SK-N-SH treated with all-trans-retinoic acid at 6 μM for 48 hours (cell line): ENCODE measurements around the gene TMEM132C.

Source experiments
- ARNTL ChIP-seq: fragments of 450-650 bp; formaldehyde crosslinking; IDR thresholded peaks from 2 replicates; pipeline ENCODE4 v1.5.0; 2020; ENCODE audit warnings: low read depth, mild to moderate bottlenecking, moderate library complexity, borderline replicate concordance
- CREB5 ChIP-seq: fragments of 250-450 bp; sonication (Bioruptor Pico); IDR thresholded peaks from 2 replicates; pipeline ENCODE4 v1.5.1; 2020; ENCODE audit warnings: low read depth, mild to moderate bottlenecking, moderate library complexity
- CSDC2 ChIP-seq: fragments of 250-450 bp; sonication (Bioruptor Pico); IDR thresholded peaks from 2 replicates; pipeline ENCODE4 v1.5.0; 2020; ENCODE audit warnings: mild to moderate bottlenecking, moderate library complexity
- PATZ1 ChIP-seq: fragments of 250-450 bp; sonication (Bioruptor Pico); IDR thresholded peaks from 2 replicates; pipeline ENCODE4 v1.8.0; 2020; ENCODE audit warnings: mild to moderate bottlenecking, moderate library complexity, borderline replicate concordance
- POU6F1 ChIP-seq: fragments of 250-450 bp; sonication (Bioruptor Pico); IDR thresholded peaks from 2 replicates; pipeline ENCODE4 v1.8.0; 2021; ENCODE audit warnings: low read depth, mild to moderate bottlenecking, moderate library complexity, borderline replicate concordance
- RARB ChIP-seq: fragments of 250-450 bp; sonication (Bioruptor Pico); IDR thresholded peaks from 2 replicates; pipeline ENCODE4 v1.8.0; 2021; ENCODE audit warnings: mild to moderate bottlenecking, moderate library complexity
- TCF4 ChIP-seq: fragments of 250-450 bp; sonication (Bioruptor Pico); IDR thresholded peaks from 2 replicates; pipeline ENCODE4 v1.8.0; 2021; ENCODE audit warnings: mild to moderate bottlenecking, moderate library complexity, borderline replicate concordance
- ZC3H10 ChIP-seq: fragments of 250-450 bp; sonication (Bioruptor Pico); IDR thresholded peaks from 2 replicates; pipeline ENCODE4 v1.5.1; 2021; ENCODE audit warnings: mild to moderate bottlenecking, moderate library complexity
- ZFP30 ChIP-seq: fragments of 450-650 bp; formaldehyde crosslinking; IDR thresholded peaks from 2 replicates; pipeline ENCODE4 v1.5.0; 2022; ENCODE audit warnings: mild to moderate bottlenecking, moderate library complexity
- ZNF70 ChIP-seq: fragments of 450-650 bp; formaldehyde crosslinking; IDR thresholded peaks from 2 replicates; pipeline ENCODE4 v1.5.0; 2020; ENCODE audit warnings: mild to moderate bottlenecking, moderate library complexity

- TF ChIP-seq TCF4 (CRISPR knock-in tag) (no peak), RARB (no peak), PATZ1 (no peak), ARNTL (CRISPR knock-in tag) (no peak), CSDC2 (CRISPR knock-in tag) (no peak), POU6F1 (no peak), ZFP30 (CRISPR knock-in tag) (no peak), ZNF70 (CRISPR knock-in tag) (no peak), ZC3H10 (no peak), CREB5 (CRISPR knock-in tag) (no peak)
These were observed 152.0 kb downstream of the TMEM132C start for GRCh38 chr12:128418944-128419343.
